OCI-LY1 (cell line): ENCODE measurements around the gene IL21R.
A peak's percentile ranks its signal among the peaks of the same experiment; 100 is the strongest.

Source experiments
- H2AFZ ChIP-seq: fragments of 200-600 bp; sonication (generic), shearing (Covaris generic); 2 replicates; pipeline ENCODE4 v1.6.0; 2014; ENCODE audit warnings: antibody characterized with exemption, mild to moderate bottlenecking, low read length
- H3F3A ChIP-seq: fragments of 200-600 bp; sonication (generic), shearing (Covaris generic); 2 replicates; pipeline ENCODE4 v1.6.0; 2014; ENCODE audit warnings: mild to moderate bottlenecking, antibody characterized with exemption, low read length, moderate library complexity; ENCODE audit not compliant: insufficient read depth
- H3K27ac ChIP-seq: fragments of 200-600 bp; sonication (generic); 2 replicates; pipeline ENCODE4 v1.5.1; 2014; ENCODE audit warnings: low read length, mixed run types, mild to moderate bottlenecking, low read depth; ENCODE audit not compliant: poor library complexity, severe bottlenecking
- H3K27me3 ChIP-seq: fragments of 200-600 bp; sonication (generic); 2 replicates; pipeline ENCODE4 v1.6.0; 2014; ENCODE audit warnings: antibody characterized with exemption, mild to moderate bottlenecking, low read length, moderate library complexity; ENCODE audit not compliant: insufficient read depth
- H3K36me3 ChIP-seq: fragments of 200-600 bp; sonication (generic); 2 replicates; pipeline ENCODE4 v1.6.1; 2014; ENCODE audit warnings: mild to moderate bottlenecking, antibody characterized with exemption, low read length, moderate library complexity, mixed read lengths; ENCODE audit not compliant: insufficient read depth
- H3K4me1 ChIP-seq: fragments of 200-600 bp; sonication (generic); 2 replicates; pipeline ENCODE4 v1.5.1; 2014; ENCODE audit warnings: mild to moderate bottlenecking, low read length, moderate library complexity; ENCODE audit not compliant: insufficient read depth, severe bottlenecking
- H3K4me2 ChIP-seq: fragments of 200-600 bp; sonication (generic), shearing (Covaris generic); 2 replicates; pipeline ENCODE4 v1.6.1; 2014; ENCODE audit warnings: low read length
- H3K4me3 ChIP-seq: fragments of 200-600 bp; sonication (generic); 2 replicates; pipeline ENCODE4 v1.5.1; 2014; ENCODE audit warnings: low read length, low read depth, mild to moderate bottlenecking, mixed read lengths; ENCODE audit not compliant: poor library complexity, severe bottlenecking
- H3K79me2 ChIP-seq: fragments of 200-600 bp; shearing (Covaris generic); 2 replicates; pipeline ENCODE4 v1.6.1; 2016; ENCODE audit warnings: mixed run types, low read length, mixed read lengths; ENCODE audit not compliant: insufficient read depth
- H3K9ac ChIP-seq: fragments of 200-600 bp; sonication (generic), shearing (Covaris generic); 2 replicates; pipeline ENCODE4 v1.6.1; 2014; ENCODE audit warnings: mild to moderate bottlenecking, low read length, mixed read lengths
- H3K9me2 ChIP-seq: fragments of 200-600 bp; sonication (generic), shearing (Covaris generic); 2 replicates; pipeline ENCODE4 v1.6.1; 2014; ENCODE audit warnings: low read depth, mild to moderate bottlenecking, low read length, mixed read lengths
- H3K9me3 ChIP-seq: fragments of 200-600 bp; shearing (Covaris generic); 2 replicates; pipeline ENCODE4 v1.6.1; 2014; ENCODE audit warnings: low read length, mixed read lengths
- H4K20me1 ChIP-seq: fragments of 200-600 bp; sonication (generic), shearing (Covaris generic); 2 replicates; pipeline ENCODE4 v1.6.0; 2016; ENCODE audit warnings: mild to moderate bottlenecking, low read length; ENCODE audit not compliant: insufficient read depth
- CTCF ChIP-seq: fragments of 200-600 bp; sonication (generic), shearing (Covaris generic); IDR thresholded peaks from 2 replicates; pipeline ENCODE4 v1.5.1; 2017; ENCODE audit warnings: mild to moderate bottlenecking, antibody characterized with exemption, low read length, moderate library complexity, mixed read lengths
- EZH2 ChIP-seq: fragments of 200-600 bp; sonication (generic), shearing (Covaris generic); IDR thresholded peaks from 2 replicates; pipeline ENCODE4 v1.8.0; 2017; ENCODE audit warnings: borderline replicate concordance, mixed run types, mild to moderate bottlenecking, antibody characterized with exemption, low read length, moderate library complexity, mixed read lengths

IL21R gene

GRCh38 chr16:27401768-27402568 lies at the start of gene IL21R:
IL21R (plus strand) TSS chr16:27402174; CDS start chr16:27430072, 27,898 bp downstream.
- no peaks in the 10 kb centered on the region for H3K79me2 ChIP-seq
- peaks cover 6% of the 10 kb centered on the region for H3K27me3 ChIP-seq
- peaks cover under 1% of the 10 kb centered on the region; the same call in 1 of the 2 replicates for H3K9me3 ChIP-seq
- H3K4me1 ChIP-seq, result peaks cover 37% of the 10 kb centered on the region
- peak within 1 kb of the TSS; percentile 55 for H3K4me3 ChIP-seq
- no peaks in the 10 kb centered on the region for H3F3A ChIP-seq
- H3K36me3 ChIP-seq, result no peaks in the 10 kb centered on the region
- peak within 1 kb of the TSS; percentile 36; the same call in 1 of the 2 replicates for H3K9ac ChIP-seq
- no peaks in the 10 kb centered on the region for H4K20me1 ChIP-seq
- peak within 1 kb of the TSS; percentile 62 for H3K4me2 ChIP-seq
- peak within 1 kb of the TSS; percentile 36 for H3K27ac ChIP-seq
- no peak within 1 kb of the TSS for H2AFZ ChIP-seq
- no peaks in the 10 kb centered on the region for H3K9me2 ChIP-seq
- TF ChIP-seq EZH2 (no peak), CTCF (no peak)

GRCh38 chr16:27353853-27354252 lies 48.1 kb upstream of the IL21R start:
- no peaks in the 10 kb centered on the region for H3K9me2 ChIP-seq
- H3F3A ChIP-seq, result no peaks in the 10 kb centered on the region
- H3K4me1 ChIP-seq, result no peaks in the 10 kb centered on the region
- no peak overlapping the region for H3K4me3 ChIP-seq
- H3K9ac ChIP-seq, result no peak overlapping the region
- H3K36me3 ChIP-seq, result peaks cover 80% of the 10 kb centered on the region
- H3K9me3 ChIP-seq, result no peaks in the 10 kb centered on the region
- TF ChIP-seq EZH2 (no peak), CTCF (no peak)
- H3K4me2 ChIP-seq, result no peak overlapping the region
- H4K20me1 ChIP-seq, result no peaks in the 10 kb centered on the region
- no peaks in the 10 kb centered on the region for H3K79me2 ChIP-seq
- no peaks in the 10 kb centered on the region for H3K27me3 ChIP-seq
- no peak overlapping the region for H2AFZ ChIP-seq
- H3K27ac ChIP-seq, result no peak overlapping the region

GRCh38 chr16:27355610-27356009 lies 46.4 kb upstream of the IL21R start:
- Histone ChIP-seq H4K20me1 (no peaks in the 10 kb centered on the region), H3K36me3 (peaks cover 78% of the 10 kb centered on the region), H3K27me3 (no peaks in the 10 kb centered on the region), H3K4me3 (no peak overlapping the region), H3K9ac (no peak overlapping the region), H2AFZ (no peak overlapping the region), H3K4me1 (no peaks in the 10 kb centered on the region), H3F3A (no peaks in the 10 kb centered on the region), H3K9me3 (no peaks in the 10 kb centered on the region), H3K9me2 (no peaks in the 10 kb centered on the region), H3K79me2 (no peaks in the 10 kb centered on the region), H3K27ac (no peak overlapping the region), H3K4me2 (no peak overlapping the region)
- TF ChIP-seq CTCF (peak; percentile 63), EZH2 (no peak)
